DOHH2 (cell line): Measurements from ENCODE around the gene BLOC1S5.

Source experiments
- H3F3A ChIP-seq: fragments of 200-600 bp; sonication (generic), shearing (Covaris generic); 2 replicates; pipeline ENCODE4 v1.6.0; 2016; ENCODE audit warnings: antibody characterized with exemption, mild to moderate bottlenecking; ENCODE audit not compliant: control insufficient read depth, insufficient read depth
- H3K27ac ChIP-seq: fragments of 200-600 bp; sonication (generic); 2 replicates; pipeline ENCODE4 v1.5.1; 2014; ENCODE audit warnings: low read depth, mild to moderate bottlenecking, low read length, moderate library complexity
- H3K27me3 ChIP-seq: fragments of 200-600 bp; sonication (generic); 2 replicates; pipeline ENCODE4 v1.6.1; 2014; ENCODE audit warnings: mild to moderate bottlenecking, low read length, mixed read lengths; ENCODE audit not compliant: control insufficient read depth
- H3K36me3 ChIP-seq: fragments of 200-600 bp; sonication (generic); 2 replicates; pipeline ENCODE4 v1.6.1; 2014; ENCODE audit warnings: mild to moderate bottlenecking, low read length, moderate library complexity, mixed read lengths; ENCODE audit not compliant: control insufficient read depth
- H3K4me1 ChIP-seq: fragments of 200-600 bp; sonication (generic); 2 replicates; pipeline ENCODE4 v1.6.1; 2014; ENCODE audit warnings: mild to moderate bottlenecking, low read length, mixed read lengths; ENCODE audit not compliant: control insufficient read depth
- H3K4me2 ChIP-seq: fragments of 200-600 bp; sonication (generic); 2 replicates; pipeline ENCODE4 v1.6.0; 2014; ENCODE audit warnings: mild to moderate bottlenecking, low read length, moderate library complexity
- H3K4me3 ChIP-seq: fragments of 200-600 bp; sonication (generic); 2 replicates; pipeline ENCODE4 v1.5.1; 2014; ENCODE audit warnings: mild to moderate bottlenecking, low read length, mixed read lengths
- H3K79me2 ChIP-seq: fragments of 200-600 bp; sonication (generic); 2 replicates; pipeline ENCODE4 v1.6.1; 2014; ENCODE audit warnings: mild to moderate bottlenecking, low read length, mixed read lengths; ENCODE audit not compliant: control insufficient read depth
- H3K9me2 ChIP-seq: fragments of 200-600 bp; sonication (generic); replicated peaks from 2 replicates; pipeline ENCODE4 v1.6.1; 2014; ENCODE audit warnings: mild to moderate bottlenecking, low read length, mixed read lengths; ENCODE audit not compliant: control insufficient read depth
- H3K9me3 ChIP-seq: fragments of 200-600 bp; sonication (generic); 2 replicates; pipeline ENCODE4 v1.6.1; 2014; ENCODE audit warnings: antibody characterized with exemption, low read length, mixed read lengths; ENCODE audit not compliant: control insufficient read depth, insufficient read depth
- H4K20me1 ChIP-seq: fragments of 200-600 bp; sonication (generic); 2 replicates; pipeline ENCODE4 v1.6.0; 2014; ENCODE audit warnings: low read depth, mild to moderate bottlenecking, antibody characterized with exemption, low read length, moderate library complexity; ENCODE audit not compliant: control insufficient read depth, insufficient read depth
- CTCF ChIP-seq: fragments of 200-600 bp; sonication (generic); IDR thresholded peaks from one replicate; pipeline ENCODE4 v1.5.1; 2014; ENCODE audit warnings: antibody characterized with exemption, mild to moderate bottlenecking, low read depth, low read length; ENCODE audit not compliant: poor library complexity, severe bottlenecking
- EZH2phosphoT487 ChIP-seq: fragments of 200-600 bp; sonication (generic); IDR thresholded peaks from 2 replicates; pipeline ENCODE4 v1.6.1; 2017; ENCODE audit warnings: borderline replicate concordance, mild to moderate bottlenecking, antibody characterized with exemption, low read length, moderate library complexity, mixed read lengths

Gene BLOC1S5

DNA sequence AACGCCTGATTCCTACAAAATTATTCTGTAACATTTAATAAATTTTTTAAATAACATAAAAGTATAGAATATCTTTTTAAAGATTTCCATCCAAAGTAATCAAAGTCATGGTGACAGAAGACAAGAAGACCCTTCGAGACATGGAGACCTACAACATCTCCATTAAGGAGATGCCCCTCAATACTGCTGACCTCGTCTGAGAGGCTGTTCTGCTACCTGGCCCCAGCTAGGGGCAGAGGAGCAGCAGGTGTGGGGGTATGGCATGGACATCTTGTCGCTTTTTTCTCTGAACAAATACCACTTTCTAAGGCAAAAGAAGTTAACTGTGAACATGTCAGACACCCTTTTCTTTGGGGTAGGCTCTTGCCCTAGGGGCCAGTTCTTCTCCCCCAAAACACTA, 44.1 kb downstream of the BLOC1S5 start:
- H3K9me3 ChIP-seq, result no peaks in the 10 kb centered on the region
- H3K9me2 ChIP-seq, result no peaks in the 10 kb centered on the region
- no peak overlapping the region for H3K4me2 ChIP-seq
- no peaks in the 10 kb centered on the region; the same call in 1 of the 2 replicates for H3K79me2 ChIP-seq
- H3K27ac ChIP-seq, result no peak overlapping the region
- H3K4me1 ChIP-seq, result peaks cover 28% of the 10 kb centered on the region
- peaks cover 7% of the 10 kb centered on the region for H3K36me3 ChIP-seq
- TF ChIP-seq CTCF (no peak), EZH2phosphoT487 (no peak)
- no peak overlapping the region for H3K4me3 ChIP-seq
- no peaks in the 10 kb centered on the region for H4K20me1 ChIP-seq
- peaks cover 6% of the 10 kb centered on the region for H3F3A ChIP-seq
- H3K27me3 ChIP-seq, result no peaks in the 10 kb centered on the region

DNA sequence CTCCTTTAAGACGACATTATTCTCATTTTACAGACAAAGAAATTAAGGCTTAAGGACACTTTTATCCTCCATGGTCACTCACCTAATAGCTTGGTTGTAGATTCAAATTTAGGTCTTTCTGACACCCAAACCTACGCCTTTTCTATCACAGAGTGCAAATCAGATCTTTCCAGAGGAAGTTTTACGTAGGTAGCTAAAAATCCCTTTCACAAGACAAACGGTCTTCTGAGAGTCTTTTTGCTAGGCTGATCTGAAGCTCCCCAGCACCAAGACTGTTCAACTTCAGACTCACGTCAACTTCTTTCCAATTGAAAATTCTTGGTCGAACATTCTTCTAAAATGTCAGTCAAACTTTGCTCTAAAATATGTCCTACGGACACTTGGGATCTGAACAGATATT, 46.5 kb downstream of the BLOC1S5 start:
- Histone ChIP-seq H3K27ac (peak overlapping the region; percentile 75), H4K20me1 (no peaks in the 10 kb centered on the region), H3K9me2 (no peaks in the 10 kb centered on the region), H3K9me3 (no peaks in the 10 kb centered on the region), H3K4me1 (peaks cover 28% of the 10 kb centered on the region), H3K36me3 (peaks cover 21% of the 10 kb centered on the region), H3K4me3 (peak overlapping the region; percentile 72), H3K4me2 (peak overlapping the region; percentile 87), H3F3A (peaks cover 6% of the 10 kb centered on the region), H3K27me3 (no peaks in the 10 kb centered on the region), H3K79me2 (no peaks in the 10 kb centered on the region; the same call in 1 of the 2 replicates)
- TF ChIP-seq CTCF (no peak), EZH2phosphoT487 (no peak)

- peak overlapping the region; percentile 72 for H3K4me3 ChIP-seq
- no peaks in the 10 kb centered on the region for H3K9me2 ChIP-seq
- H3K9me3 ChIP-seq, result no peaks in the 10 kb centered on the region
- H3K4me2 ChIP-seq, result peak overlapping the region; percentile 87
- H3K27me3 ChIP-seq, result no peaks in the 10 kb centered on the region
- peak overlapping the region; percentile 75 for H3K27ac ChIP-seq
- H3K36me3 ChIP-seq, result peaks cover 21% of the 10 kb centered on the region
- TF ChIP-seq CTCF (no peak), EZH2phosphoT487 (no peak)
- no peaks in the 10 kb centered on the region; the same call in 1 of the 2 replicates for H3K79me2 ChIP-seq
- no peaks in the 10 kb centered on the region for H4K20me1 ChIP-seq
- H3F3A ChIP-seq, result peaks cover 6% of the 10 kb centered on the region
- peaks cover 28% of the 10 kb centered on the region for H3K4me1 ChIP-seq
Observed at GRCh38 chr6:8017276-8017701, 46.9 kb downstream of the BLOC1S5 start.
